Adrenal gland (tissue), 5 donors: ENCODE measurements around the gene TSSK6.

Source experiments
- CTCF ChIP-seq, 6 experiments: fragments of 450-650 bp in 4 of 6; fragments of 200-600 bp in 2 of 6; sonication (generic) in 1 of 6; IDR thresholded peaks; 1 replicate in 5 of 6; 2 replicates in 1 of 6; pipeline versions ENCODE4 v1.5.1 to v1.8.0; 2016 to 2021; ENCODE audit warnings: antibody characterized with exemption in 6 of 6, mild to moderate bottlenecking in 2 of 6, moderate library complexity in 1 of 6
- POLR2A ChIP-seq, 2 donors: fragments of 450-650 bp; IDR thresholded peaks; one replicate each; pipeline ENCODE4 v1.6.1; 2017; ENCODE audit warnings: antibody characterized with exemption in 2 of 2, mild to moderate bottlenecking in 2 of 2, moderate library complexity in 1 of 2
- donor health status: DM: no; HTN: no; CAD: no.

DNA sequence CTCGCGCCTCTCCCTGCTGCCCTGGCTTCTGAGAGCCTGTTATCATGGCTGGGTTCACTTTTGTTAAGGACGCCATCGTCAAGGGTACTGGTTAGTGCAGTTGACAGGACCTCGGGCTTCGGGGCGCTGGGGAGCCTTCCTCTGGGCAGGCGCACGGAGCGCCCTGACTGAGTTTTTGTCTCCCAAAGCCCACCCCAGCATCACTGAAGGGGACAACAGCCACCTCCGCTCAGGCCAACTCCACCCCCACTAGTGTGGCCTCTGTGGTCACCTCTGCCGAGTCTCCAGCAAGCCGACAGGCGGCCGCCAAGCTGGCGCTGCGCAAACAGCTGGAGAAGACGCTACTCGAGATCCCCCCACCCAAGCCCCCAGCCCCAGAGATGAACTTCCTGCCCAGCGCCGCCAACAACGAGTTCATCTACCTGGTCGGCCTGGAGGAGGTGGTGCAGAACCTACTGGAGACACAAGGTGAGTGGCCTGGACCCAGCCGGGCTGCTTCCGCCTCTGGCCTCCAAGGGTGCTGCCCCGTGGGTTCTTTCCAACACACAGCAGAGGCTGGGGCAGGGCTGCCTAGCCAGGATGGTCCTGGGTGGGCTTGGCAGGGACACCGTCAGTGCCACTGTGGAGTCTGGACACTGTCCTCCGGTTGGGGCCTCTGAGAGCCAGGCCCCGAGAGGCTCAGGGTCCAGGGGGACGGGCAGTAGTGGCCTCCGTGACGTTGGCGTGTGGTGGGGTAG lies 16.9 kb downstream of the TSSK6 start:
- TF ChIP-seq POLR2A (IDR thresholded peaks at IDR 0.05) (no peak), CTCF (IDR thresholded peaks at IDR 0.05) (no peak)
